GM10248 (cell line): Measurements from ENCODE around the gene DIP2C.

Experiments used
- CTCF ChIA-PET: fragments of 300-600 bp; sonication (Branson Sonifier 250); formaldehyde crosslinking; extraction: SDS; loops from one replicate; lab custom pipeline; 2021; ENCODE audit warnings: antibody characterized with exemption; lab: Yijun Ruan, JAX
- POLR2A ChIA-PET: fragments of 350-650 bp; sonication (Branson Sonifier 250); formaldehyde crosslinking; extraction: SDS; loops from one replicate; lab custom pipeline; 2020; ENCODE audit warnings: antibody characterized with exemption; lab: Yijun Ruan, JAX
- DNase-seq: peaks from one replicate; pipeline ENCODE4 v3.0.0; 2012; ENCODE audit errors: extremely low spot score
- TF ChIP-seq, protein P1 (sequence below): IDR thresholded peaks from 2 replicates; pipeline ENCODE4 v1.5.1; 2012; ENCODE audit warnings: mild to moderate bottlenecking, low read depth; ENCODE audit errors: extremely low read depth, missing control alignments, control extremely low read depth

DIP2C gene

DNA sequence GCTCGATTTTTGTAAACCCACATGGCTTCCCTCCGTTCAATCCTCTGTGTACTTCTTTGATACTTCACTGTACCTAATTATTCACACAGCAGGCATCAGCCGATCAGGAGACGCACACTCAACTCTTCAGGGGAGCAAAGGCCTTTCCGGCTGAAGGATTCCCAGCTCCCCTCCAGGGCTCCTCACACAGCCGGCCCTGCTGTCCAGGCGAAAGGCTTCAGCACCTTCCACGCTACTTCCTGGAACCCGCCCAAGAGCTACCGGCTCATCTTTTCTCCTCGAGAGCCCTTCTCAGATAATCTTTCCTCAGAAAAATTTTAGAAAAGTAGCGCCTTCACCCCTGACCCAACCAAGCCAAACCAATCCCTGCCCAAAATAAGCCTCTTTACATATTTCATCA, 283.8 kb downstream of the DIP2C start:
- ChIA-PET POLR2A (no interaction called here), CTCF (interaction anchor here (1.8 kb wide), 1 partner anchor 10 kb away, joined by 4 read pairs; no protein-coding TSS in a partner anchor)
- TF ChIP-seq, protein P1, sequence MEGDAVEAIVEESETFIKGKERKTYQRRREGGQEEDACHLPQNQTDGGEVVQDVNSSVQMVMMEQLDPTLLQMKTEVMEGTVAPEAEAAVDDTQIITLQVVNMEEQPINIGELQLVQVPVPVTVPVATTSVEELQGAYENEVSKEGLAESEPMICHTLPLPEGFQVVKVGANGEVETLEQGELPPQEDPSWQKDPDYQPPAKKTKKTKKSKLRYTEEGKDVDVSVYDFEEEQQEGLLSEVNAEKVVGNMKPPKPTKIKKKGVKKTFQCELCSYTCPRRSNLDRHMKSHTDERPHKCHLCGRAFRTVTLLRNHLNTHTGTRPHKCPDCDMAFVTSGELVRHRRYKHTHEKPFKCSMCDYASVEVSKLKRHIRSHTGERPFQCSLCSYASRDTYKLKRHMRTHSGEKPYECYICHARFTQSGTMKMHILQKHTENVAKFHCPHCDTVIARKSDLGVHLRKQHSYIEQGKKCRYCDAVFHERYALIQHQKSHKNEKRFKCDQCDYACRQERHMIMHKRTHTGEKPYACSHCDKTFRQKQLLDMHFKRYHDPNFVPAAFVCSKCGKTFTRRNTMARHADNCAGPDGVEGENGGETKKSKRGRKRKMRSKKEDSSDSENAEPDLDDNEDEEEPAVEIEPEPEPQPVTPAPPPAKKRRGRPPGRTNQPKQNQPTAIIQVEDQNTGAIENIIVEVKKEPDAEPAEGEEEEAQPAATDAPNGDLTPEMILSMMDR = no peak
- no peak for DNase-seq

DNA sequence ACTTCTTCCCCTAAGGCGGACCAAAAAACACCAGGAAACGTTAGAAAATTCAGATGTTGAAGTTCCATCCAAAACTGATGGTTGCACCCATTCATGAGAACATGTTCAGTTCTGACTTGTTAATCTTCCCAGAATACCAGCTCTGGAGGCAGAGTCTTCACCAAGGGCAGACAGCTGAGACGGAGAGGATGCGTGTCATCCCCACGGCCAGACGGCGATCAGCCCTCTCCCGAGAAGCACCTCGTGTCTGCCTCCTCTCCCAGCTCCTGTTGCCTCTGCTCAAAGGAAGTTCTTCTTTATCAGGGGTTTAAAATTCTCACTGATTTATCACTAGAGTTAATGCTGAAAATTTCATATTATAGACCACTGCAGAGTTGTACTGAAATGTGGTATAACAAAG, 284.5 kb downstream of the DIP2C start:
- ChIA-PET CTCF (interaction anchor here (1.8 kb wide), 1 partner anchor 9 kb away, joined by 4 read pairs; no protein-coding TSS in a partner anchor), POLR2A (no interaction called here)
- DNase-seq = no peak
- TF ChIP-seq, protein P1 = no peak

DNA sequence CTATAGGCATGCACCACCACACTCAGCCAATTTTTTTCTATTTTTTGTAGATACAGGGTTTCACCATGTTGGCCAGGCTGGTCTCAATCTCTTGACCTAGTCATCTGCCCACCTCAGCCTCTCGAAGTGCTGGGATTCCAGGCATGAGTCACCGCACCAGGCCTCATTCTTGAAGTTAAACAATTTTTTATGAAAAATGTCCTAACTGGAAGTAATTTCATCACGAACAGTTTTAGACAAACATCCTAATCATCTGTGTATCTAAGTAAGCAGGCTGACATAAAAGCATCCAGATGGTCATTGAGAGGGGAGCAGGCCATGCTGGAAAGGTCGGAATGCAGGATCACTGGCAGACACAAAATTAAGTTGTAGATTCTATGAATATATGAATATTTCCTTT, 285.1 kb downstream of the DIP2C start:
- CTCF ChIA-PET = no interaction called here
- POLR2A ChIA-PET = no interaction called here
- TF ChIP-seq, protein P1 = no peak
- no peak for DNase-seq

DNA sequence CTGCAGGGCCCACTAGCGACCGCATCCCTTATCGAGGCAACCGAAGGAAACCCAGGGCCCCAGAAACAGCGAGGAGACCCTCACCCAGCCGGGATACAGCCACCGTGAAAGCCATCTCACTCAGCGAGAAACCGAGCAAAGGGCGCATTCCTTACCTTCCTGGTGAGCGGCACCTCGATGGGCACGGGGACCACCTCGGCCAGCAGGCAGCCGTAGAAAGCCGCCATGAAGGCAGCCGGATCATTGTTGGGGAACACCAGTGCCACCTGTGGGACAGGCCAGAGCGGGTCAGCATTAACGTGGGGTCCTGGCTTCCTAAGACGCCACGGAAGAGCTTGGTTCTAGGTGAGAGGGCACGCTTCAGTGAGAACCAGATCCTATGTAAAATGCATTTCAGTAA, 290.5 kb downstream of the DIP2C start:
- POLR2A ChIA-PET = no interaction called here
- CTCF ChIA-PET = interaction anchor here (0.7 kb wide), 1 partner anchor 533 kb away, joined by 3 read pairs; the partner anchor contains the start of gene LARP4B
- no peak for DNase-seq
- TF ChIP-seq, protein P1 = no peak

DNA sequence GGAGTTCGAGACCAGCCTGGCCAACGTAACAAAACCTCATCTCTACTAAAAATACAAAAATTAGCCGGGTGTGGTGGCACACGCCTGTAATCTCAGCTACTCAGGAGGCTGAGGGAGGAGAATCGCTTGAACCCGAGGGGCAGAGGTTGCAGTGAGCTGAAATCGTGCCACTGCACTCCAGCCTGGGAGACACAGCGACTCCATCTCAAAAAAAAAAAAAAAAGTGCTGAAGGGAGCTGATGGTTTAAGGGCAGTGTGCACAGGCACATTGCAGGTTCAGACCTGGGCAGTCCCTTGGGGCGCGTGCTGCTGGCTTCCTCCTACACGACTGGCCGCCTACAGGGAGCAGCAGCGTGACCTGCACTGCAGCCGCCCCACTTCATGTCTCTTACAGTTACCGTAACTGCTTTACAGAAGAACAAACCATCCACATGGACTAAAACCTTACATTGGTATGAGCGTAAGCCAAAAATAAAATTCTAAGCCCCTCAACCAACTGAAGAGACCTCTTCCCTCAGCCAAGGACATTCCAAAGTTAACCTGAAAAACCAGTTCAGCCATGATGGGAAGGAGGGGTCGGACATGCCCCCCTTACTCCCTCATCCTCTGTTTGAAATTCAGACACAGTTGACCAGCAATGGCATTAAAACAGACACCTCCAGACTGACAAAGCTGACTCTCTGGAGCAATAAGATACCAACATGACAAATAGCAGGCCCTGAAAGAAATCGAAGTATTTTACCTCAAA, 292.0 kb downstream of the DIP2C start:
- DNase-seq = peak; percentile 51
- TF ChIP-seq, protein P1 = no peak
- ChIA-PET CTCF (interaction anchor here (1.1 kb wide), 1 partner anchor 15 kb away, joined by 3 read pairs; no protein-coding TSS in a partner anchor), POLR2A (no interaction called here)

DNA sequence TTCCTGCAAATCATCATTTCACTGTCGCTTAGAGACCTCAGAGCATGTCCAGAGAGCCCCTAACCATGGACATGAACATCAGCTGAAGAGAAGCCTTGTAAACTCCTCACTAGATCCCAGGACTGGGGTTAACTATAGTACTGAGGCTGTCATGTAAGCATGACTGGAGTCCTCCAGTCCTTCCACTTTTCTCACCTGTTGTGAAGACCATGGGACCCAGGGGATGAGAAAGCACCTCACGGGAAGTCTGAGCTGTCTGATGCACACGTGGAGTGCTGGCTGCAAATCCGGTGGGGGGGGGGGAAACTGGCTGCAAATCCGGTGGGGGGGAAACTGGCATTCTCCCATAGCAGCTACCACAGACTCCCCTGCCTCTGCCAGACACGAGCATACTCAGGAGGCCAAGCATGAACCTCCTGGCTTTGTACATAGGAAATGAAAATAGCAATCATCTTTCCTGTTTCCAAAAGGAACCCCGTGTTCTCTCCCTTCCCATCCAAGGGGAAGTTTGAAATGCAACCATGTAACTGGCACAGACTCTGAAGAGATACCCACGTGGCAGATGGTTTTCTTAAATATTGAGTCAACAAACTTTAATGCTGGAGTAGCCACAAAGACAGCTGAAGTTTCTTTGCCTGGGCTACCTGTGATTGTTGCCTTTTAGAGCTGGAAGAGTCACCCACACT, 292.8 kb downstream of the DIP2C start:
- DNase-seq = no peak
- TF ChIP-seq, protein P1 = no peak
- ChIA-PET POLR2A (no interaction called here), CTCF (interaction anchor here (1.1 kb wide), 2 partner anchors 9 to 16 kb away, joined by 3 to 4 read pairs; no protein-coding TSS in a partner anchor)
